Occipital lobe (tissue), 2 donors: ENCODE measurements around the gene TNFRSF4. TPM values are rescaled to one million over a fixed set of nuclear protein-coding genes. Genes with fewer than 3 reads are reported as not detected.
A peak's percentile ranks its signal among the peaks of the same experiment; 100 is the strongest.

Source experiments
- DNase-seq: peaks from one replicate; lab custom pipeline; 2025; lab: John Stamatoyannopoulos, UW
- total RNA-seq: library from RNA; depleted of rRNA; stranded (reverse); fragments of >200 nt; gene quantifications from one replicate; pipeline ENCODE4 v1.2.3, GENCODE V29; 2014

Gene TNFRSF4
- total RNA-seq, 1 donor from 2014 or later, result not detected

GRCh38 chr1:1234180-1234808 is 20.3 kb upstream of the TNFRSF4 start:
- no peak for DNase-seq

GRCh38 chr1:1233567-1233892 is 19.6 kb upstream of the TNFRSF4 start:
- no peak for DNase-seq

GRCh38 chr1:1232796-1233566 is 19.0 kb upstream of the TNFRSF4 start:
- no peak for DNase-seq

- no peak for DNase-seq
Observed at GRCh38 chr1:1232208-1232795, 18.3 kb upstream of the TNFRSF4 start, which contains the start of gene B3GALT6. Gene B3GALT6 (plus strand): TSS chr1:1232237. CDS start chr1:1232279, 42 bp downstream.

GRCh38 chr1:1231400-1232207 is 17.7 kb upstream of the TNFRSF4 start, which contains the start of gene SDF4:
Gene SDF4 (minus strand): TSS chr1:1232001. CDS start chr1:1228772, 3,229 bp downstream.
- DNase-seq, result peak; percentile 91

DNA sequence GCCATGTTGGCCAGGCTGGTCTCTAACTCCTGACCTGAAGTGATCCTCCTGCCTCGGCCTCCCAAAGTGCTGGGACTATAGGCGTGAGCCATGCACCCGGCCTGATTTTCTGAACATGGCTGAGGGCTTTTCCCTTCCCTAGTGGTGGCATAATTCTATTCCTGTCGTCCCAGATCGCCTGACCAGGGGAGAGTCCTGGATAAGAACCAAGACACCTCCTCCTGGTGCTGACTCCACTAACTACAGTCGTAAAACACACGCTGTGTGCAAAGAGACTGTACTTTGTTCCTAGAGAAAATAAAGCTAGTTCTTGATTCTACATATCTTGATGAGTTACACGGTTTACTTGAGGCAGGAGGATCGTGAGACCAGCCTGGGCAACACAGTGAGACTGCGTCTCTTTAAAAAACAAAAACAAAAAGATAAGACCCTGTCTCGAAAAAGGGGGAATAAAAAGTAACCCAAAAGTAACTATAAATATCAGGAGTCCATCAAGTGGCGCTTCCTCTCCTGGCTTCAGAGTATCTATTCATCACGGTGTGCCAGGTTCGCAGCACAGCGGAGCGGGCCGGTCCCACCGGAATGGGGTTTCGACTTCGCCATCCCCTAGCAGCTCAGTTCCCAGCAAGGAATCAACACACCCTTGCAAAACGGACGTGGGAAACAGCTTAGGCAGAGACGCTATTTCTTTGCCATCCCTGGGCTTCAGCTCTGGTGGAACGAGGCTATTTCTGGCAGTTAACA is 16.9 kb upstream of the TNFRSF4 start:
- DNase-seq, result no peak

DNA sequence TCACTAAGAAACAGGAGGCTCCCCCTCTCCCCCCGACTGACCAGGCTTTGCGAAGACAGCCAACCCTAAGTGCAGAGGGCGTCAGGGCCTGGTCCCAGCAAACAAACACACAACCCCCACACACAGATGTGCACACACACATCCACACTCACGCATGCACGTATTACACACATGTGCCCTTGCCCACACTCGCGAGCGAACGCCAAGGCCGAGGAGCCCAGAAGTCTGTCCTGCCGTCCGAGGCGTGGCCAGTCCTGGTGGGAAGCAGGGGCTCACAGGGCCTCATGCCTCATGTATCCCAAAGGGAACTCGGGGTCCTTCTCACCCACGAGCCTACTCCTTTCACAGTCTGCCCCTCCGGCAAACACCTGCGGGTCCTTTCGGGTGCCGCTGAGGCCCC is 15.8 kb upstream of the TNFRSF4 start:
- no peak for DNase-seq

- DNase-seq, result no peak
Observed at GRCh38 chr1:1228596-1229321, 14.8 kb upstream of the TNFRSF4 start.

DNA sequence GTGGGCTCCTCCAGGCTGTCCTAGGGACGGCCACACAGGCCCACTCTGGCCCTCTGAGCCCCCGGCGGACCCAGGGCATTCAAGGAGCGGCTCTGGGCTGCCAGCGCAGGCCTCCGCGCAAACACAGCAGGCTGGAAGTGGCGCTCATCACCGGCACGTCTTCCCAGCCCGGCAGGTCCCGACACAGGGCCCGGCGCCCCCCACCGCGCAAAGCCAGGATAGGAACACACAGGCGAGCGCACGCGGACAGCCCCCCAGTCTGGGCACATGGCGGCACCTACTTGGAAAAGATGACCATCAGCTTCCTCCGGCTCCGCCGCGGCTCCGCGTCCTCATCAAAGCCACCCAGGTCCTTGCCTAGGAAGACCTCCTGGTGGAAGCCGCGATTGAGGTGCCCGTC is 14.2 kb upstream of the TNFRSF4 start:
- no peak for DNase-seq

DNA sequence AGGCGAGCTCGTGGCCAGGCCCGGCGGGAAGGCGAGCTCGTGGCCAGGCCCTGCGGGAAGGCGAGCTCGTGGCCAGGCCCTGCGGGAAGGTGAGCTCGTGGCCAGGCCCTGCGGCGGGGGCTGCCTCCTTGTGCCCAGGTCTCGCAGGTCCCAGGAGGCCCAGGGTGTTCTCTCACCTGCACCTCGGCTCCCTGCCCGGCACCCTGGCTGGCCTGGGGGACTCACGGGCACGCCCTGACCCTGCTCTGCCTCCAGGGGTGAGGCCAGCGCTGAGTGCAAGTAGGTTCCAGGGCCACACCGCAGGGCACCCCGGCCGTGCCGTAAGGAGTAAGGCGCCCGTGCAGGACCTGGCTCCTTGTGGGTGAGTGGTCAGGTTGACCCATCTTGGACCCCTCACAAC is 13.4 kb upstream of the TNFRSF4 start:
- DNase-seq, result no peak

GRCh38 chr1:1226566-1227362 is 12.8 kb upstream of the TNFRSF4 start:
- no peak for DNase-seq

DNA sequence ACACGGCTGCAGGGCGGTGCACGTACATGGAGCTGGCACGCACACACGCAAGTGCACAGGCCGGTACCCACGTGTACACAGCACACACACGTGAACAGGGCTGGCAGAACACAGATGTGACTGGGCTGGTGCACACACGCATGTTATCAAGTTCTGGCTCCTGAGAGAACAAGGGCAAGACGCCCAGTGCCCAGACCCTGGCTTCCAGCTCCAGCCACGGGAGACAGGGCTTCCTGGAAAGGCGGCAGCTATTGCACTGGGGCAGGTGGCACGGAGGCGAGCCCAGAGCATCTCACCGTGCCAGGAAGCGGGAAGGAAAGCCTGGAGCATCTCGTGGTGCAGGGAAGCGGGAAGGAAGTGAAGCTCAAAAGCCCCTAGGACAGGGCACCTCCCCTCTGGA is 12.0 kb upstream of the TNFRSF4 start:
- DNase-seq, result no peak

DNA sequence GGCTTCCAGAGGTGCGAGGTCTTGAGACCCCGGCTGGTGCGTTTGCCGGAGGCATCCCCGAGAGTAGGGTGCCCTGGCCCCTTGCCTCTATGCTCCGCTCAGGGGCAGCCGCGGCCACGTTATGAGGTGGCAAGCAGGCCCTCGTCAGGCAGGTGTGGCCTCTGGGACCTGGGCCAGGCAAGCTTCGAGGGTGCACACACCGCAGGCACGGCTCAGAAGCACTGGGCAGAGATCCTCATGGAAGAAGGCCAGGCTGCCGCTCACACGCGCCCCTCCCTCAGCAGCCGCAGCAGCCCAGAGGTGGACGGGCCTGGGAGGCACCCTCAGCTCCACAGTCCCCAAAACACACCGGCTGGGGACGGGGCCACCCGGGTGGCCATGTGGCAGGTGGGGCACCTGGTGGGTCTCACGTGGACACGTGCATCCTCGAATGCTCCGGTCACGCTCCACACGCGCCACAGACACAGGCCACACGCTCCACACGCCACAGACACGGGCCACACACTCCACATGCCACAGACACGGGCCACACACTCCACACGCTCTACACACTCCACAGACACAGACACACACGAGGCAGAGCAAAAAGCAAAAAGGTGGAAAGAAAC is 11.4 kb upstream of the TNFRSF4 start:
- DNase-seq, result no peak

DNA sequence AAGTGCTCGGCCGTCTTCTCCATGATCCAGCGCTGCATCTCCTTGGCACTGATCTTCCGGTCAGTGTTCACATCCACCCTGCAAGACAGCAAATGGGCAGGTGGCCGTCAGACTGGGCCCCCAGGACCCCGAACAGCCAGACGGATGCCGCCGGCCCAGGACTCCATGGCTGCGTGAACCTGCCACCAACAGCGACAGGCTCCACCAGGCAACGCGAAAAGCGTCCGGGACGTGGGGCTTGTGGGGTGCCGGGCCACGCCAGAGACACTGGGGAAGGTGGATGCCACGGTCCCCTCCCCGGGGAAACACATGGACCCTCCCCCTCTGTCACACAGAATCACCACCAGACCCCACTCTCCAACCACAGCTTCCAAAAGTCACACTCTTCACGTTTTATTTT is 9.9 kb upstream of the TNFRSF4 start:
- no peak for DNase-seq

DNA sequence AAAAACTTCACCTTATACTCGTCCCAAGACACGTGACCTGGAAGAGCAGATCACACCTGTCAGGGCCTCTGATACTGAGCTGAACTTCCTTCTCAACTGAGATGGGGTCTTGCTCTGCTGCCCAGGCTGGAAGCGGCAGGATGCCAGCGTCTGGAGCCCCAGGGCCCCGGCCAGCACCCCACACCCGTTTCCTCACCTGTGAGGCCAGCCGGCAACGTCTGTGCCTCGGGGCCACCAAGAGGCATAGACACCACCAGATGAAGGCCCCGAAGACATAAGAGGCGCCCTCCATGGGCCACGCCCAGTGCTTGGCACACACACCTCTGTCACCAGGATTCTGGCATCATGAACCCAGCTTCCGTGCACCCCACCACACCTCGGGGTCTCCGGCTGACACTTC is 9.4 kb upstream of the TNFRSF4 start:
- DNase-seq, result no peak

DNA sequence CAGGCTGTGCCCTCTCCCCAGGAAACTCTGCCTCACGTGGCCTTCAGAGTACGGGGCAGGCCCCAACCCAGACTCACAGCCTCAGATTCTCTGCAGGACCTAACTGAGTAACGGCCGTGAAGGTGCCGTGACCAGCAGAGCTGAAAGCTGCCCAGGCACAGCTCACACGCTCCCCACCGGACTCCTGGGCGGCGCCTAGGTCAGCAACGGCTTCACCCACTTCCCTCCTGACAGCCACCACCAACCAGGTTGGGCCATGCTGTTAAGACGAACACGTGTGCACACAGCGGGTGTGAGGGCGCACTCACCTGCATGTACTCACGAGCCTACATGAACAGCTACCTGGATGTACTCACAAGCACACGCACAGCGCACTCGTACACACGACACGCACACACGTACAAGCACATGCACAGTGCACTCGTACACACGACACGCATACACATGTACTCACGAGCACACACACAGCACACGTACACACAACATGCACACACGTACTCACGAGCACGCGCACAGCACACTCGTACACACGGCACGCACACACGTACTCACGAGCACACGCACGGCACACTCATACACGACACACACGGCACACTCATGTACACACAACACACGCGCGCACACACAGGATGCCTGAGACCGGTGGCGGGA is 8.7 kb upstream of the TNFRSF4 start:
- DNase-seq, result no peak

- no peak for DNase-seq
Observed at GRCh38 chr1:1221887-1222574, 8.1 kb upstream of the TNFRSF4 start.

DNA sequence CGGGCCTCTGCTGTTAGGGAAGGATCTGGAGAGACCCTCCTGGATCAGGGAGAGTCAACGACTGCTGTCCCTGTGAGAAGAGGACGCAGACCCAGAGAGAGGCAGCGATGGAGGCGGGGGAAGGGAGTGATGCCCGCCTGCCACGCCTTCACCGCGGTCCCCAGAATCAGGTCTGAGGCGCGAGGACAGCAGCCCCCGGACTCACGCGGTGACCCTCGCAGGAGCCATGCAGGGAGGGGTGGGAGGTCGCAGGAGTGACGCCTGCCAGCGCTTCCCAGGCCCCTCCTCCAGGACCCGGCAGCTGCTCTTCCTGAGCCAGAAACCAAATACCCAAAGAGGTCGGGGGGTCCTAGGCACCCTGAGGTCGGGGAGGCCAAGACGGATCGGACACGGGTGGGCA is 6.2 kb upstream of the TNFRSF4 start:
- DNase-seq, result no peak
